Bronchial epithelial cell (primary cell): Measurements from ENCODE around the gene ORMDL1. TPM values are rescaled to one million over a fixed set of nuclear protein-coding genes. Genes with fewer than 3 reads are reported as not detected.

Experiments
- DNase-seq: peaks from one replicate; pipeline ENCODE4 v3.0.0-alpha.2; 2010; ENCODE audit warnings: low read depth
- FAIRE-seq: peaks from 2 replicates; lab custom pipeline; 2011; peaks lifted over from hg19 to GRCh38; lab: Jason Lieb, UNC
- H3K27me3 ChIP-seq: 2 replicates; pipeline ENCODE4 v1.5.1; 2011; ENCODE audit warnings: low read length; ENCODE audit not compliant: control insufficient read depth, insufficient read depth
- H3K36me3 ChIP-seq: 2 replicates; pipeline ENCODE4 v1.5.1; 2011; ENCODE audit warnings: low read length; ENCODE audit not compliant: control insufficient read depth, insufficient read depth
- H3K4me3 ChIP-seq: 2 replicates; pipeline ENCODE4 v1.5.1; 2011; ENCODE audit warnings: mild to moderate bottlenecking, low read depth, low read length, control low read depth
- CTCF ChIP-seq: IDR thresholded peaks from 2 replicates; pipeline ENCODE4 v1.5.1; 2011; ENCODE audit warnings: mild to moderate bottlenecking, moderate library complexity, low read length, control low read depth, inconsistent platforms; ENCODE audit not compliant: insufficient read depth, severe bottlenecking
- total RNA-seq: library from RNA; depleted of rRNA; stranded (reverse); fragments of >200 nt; gene quantifications from 2 replicates; pipeline ENCODE4 v1.2.1, GENCODE V29; 2014

The ORMDL1 gene
- total RNA-seq, 1 donor from 2014 or later, result 46.9 TPM

- TF ChIP-seq CTCF, result no peak
- H3K4me3 ChIP-seq, result no peak overlapping the region
- FAIRE-seq, result no peak
- no peaks in the 10 kb centered on the region for H3K36me3 ChIP-seq
- DNase-seq, result peak; percentile 7
- no peaks in the 10 kb centered on the region for H3K27me3 ChIP-seq
Measured at GRCh38 chr2:189821953-189822748, 38.0 kb upstream of the ORMDL1 start.

GRCh38 chr2:189819297-189819704 lies 35.2 kb upstream of the ORMDL1 start:
- TF ChIP-seq CTCF, result no peak
- no peak for FAIRE-seq
- Histone ChIP-seq H3K27me3 (no peaks in the 10 kb centered on the region), H3K36me3 (no peaks in the 10 kb centered on the region), H3K4me3 (no peak overlapping the region)
- DNase-seq, result peak; percentile 50

GRCh38 chr2:189818249-189819038 lies 34.3 kb upstream of the ORMDL1 start:
- FAIRE-seq (no peak), DNase-seq (no peak)
- H3K36me3 ChIP-seq, result peaks cover 1% of the 10 kb centered on the region
- H3K27me3 ChIP-seq, result no peaks in the 10 kb centered on the region
- no peak for TF ChIP-seq CTCF
- no peak overlapping the region for H3K4me3 ChIP-seq

GRCh38 chr2:189803431-189803830 lies 19.3 kb upstream of the ORMDL1 start:
- Histone ChIP-seq H3K36me3 (peaks cover 1% of the 10 kb centered on the region), H3K27me3 (no peaks in the 10 kb centered on the region), H3K4me3 (no peak overlapping the region)
- DNase-seq (no peak), FAIRE-seq (no peak)
- TF ChIP-seq CTCF, result no peak

GRCh38 chr2:189802396-189802912 lies 18.3 kb upstream of the ORMDL1 start:
- peaks cover 1% of the 10 kb centered on the region for H3K36me3 ChIP-seq
- H3K27me3 ChIP-seq, result no peaks in the 10 kb centered on the region
- DNase-seq, result peak; percentile 67
- TF ChIP-seq CTCF, result no peak
- H3K4me3 ChIP-seq, result no peak overlapping the region
- FAIRE-seq, result no peak
